Activated CD8-positive, alpha-beta memory T cell treated with anti-CD3 and anti-CD28 coated beads for 24 hours (primary cell): ENCODE measurements around the gene ULBP1.
"Not testable (repeated sequence)": the region's sequence is repeated elsewhere in the genome, so short reads cannot be mapped to it uniquely, and the experiment has no call there.

Experiments used
- DNase-seq: peaks from one replicate; pipeline ENCODE4 v3.0.0-alpha.2; 2020

The ULBP1 gene

GRCh38 chr6:150006961-150007464 is 43.3 kb downstream of the ULBP1 start:
- peak; percentile 69 for DNase-seq

GRCh38 chr6:150008588-150008987 is 44.8 kb downstream of the ULBP1 start:
- peak; percentile 56 for DNase-seq

- DNase-seq: peak; percentile 53
Measured at GRCh38 chr6:150012846-150013784, 49.4 kb downstream of the ULBP1 start.

GRCh38 chr6:150013785-150014622 is 50.3 kb downstream of the ULBP1 start:
- DNase-seq: peak; percentile 50

- DNase-seq: peak; percentile 59
Measured at GRCh38 chr6:150014623-150015280, 51.0 kb downstream of the ULBP1 start.

- DNase-seq: peak; percentile 58
Measured at GRCh38 chr6:150015281-150016001, 51.7 kb downstream of the ULBP1 start.

GRCh38 chr6:150016324-150017185 is 52.8 kb downstream of the ULBP1 start:
- DNase-seq: peak; percentile 79

- not testable (repeated sequence) for DNase-seq
Measured at GRCh38 chr6:150017186-150017521, 53.4 kb downstream of the ULBP1 start.

- DNase-seq: peak; percentile 42
Measured at GRCh38 chr6:150018846-150019580, 55.3 kb downstream of the ULBP1 start.

GRCh38 chr6:150021870-150022269 is 58.1 kb downstream of the ULBP1 start:
- DNase-seq: not testable (repeated sequence)
